Stomach (tissue), 4 donors: ENCODE results near the gene ZNF318.
"Not testable (repeated sequence)": the region's sequence is repeated elsewhere in the genome, so short reads cannot be mapped to it uniquely, and the experiment has no call there.

Experiments
- CTCF ChIP-seq, 7 experiments: fragments of 450-650 bp in 4 of 7; fragments of 200-600 bp in 3 of 7; sonication (generic) in 3 of 7; IDR thresholded peaks; one replicate each; pipeline ENCODE4 v1.5.1; 2016 to 2019; ENCODE audit warnings: antibody characterized with exemption in 7 of 7, control low read depth in 2 of 7, mild to moderate bottlenecking in 1 of 7
- EP300 ChIP-seq: sonication (generic); formaldehyde crosslinking; IDR thresholded peaks from one replicate; pipeline ENCODE4 v1.6.1; 2017; ENCODE audit warnings: antibody characterized with exemption
- POLR2A ChIP-seq, 4 donors: fragments of 450-650 bp; IDR thresholded peaks; one replicate each; pipeline ENCODE4 v1.6.1; 2016; ENCODE audit warnings: antibody characterized with exemption in 4 of 4, control low read depth in 2 of 4, mild to moderate bottlenecking in 1 of 4, moderate library complexity in 1 of 4
- POLR2AphosphoS5 ChIP-seq, 3 donors: sonication (generic); formaldehyde crosslinking; IDR thresholded peaks; one replicate each; pipeline ENCODE4 v1.6.1; 2016; ENCODE audit warnings: antibody characterized with exemption in 3 of 3

GRCh38 chr6:43410776-43411175, 41.3 kb upstream of the ZNF318 start:
- not testable (repeated sequence) for TF ChIP-seq CTCF (IDR thresholded peaks at IDR 0.05); EP300; POLR2AphosphoS5 (IDR thresholded peaks at IDR 0.05); POLR2A (IDR thresholded peaks at IDR 0.05)
